ENCODE results near the gene AQP7.

DNA sequence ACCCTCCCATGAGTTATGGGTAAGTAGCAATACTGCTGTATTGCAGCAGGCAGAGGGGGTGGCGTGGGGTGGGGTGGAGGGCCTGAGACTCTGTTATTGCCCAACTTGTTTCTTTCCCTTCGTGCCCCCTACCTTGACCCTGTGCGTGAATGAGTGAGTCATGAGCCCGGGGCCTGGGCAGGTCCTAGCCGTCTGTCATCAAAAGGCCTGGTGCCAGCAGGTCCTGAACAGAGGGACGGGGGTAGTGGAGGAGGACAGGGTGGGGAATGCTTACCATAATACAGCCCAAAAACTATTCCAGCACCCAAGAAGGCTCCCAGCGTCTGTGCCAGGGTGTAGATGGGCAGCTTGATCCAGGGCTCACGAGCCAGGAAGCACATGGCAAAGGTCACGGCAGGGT is 40.7 kb upstream of the AQP7 start:
- TF ChIP-seq, protein P1, sequence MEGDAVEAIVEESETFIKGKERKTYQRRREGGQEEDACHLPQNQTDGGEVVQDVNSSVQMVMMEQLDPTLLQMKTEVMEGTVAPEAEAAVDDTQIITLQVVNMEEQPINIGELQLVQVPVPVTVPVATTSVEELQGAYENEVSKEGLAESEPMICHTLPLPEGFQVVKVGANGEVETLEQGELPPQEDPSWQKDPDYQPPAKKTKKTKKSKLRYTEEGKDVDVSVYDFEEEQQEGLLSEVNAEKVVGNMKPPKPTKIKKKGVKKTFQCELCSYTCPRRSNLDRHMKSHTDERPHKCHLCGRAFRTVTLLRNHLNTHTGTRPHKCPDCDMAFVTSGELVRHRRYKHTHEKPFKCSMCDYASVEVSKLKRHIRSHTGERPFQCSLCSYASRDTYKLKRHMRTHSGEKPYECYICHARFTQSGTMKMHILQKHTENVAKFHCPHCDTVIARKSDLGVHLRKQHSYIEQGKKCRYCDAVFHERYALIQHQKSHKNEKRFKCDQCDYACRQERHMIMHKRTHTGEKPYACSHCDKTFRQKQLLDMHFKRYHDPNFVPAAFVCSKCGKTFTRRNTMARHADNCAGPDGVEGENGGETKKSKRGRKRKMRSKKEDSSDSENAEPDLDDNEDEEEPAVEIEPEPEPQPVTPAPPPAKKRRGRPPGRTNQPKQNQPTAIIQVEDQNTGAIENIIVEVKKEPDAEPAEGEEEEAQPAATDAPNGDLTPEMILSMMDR (IDR thresholded peaks at IDR 0.05) = no peak
- TF ChIP-seq POLR2A (IDR thresholded peaks at IDR 0.05) = no peak

Measured in adrenal gland (tissue), 5 donors.